Spleen (tissue), 7 donors: ENCODE data around the gene ARID5A.

ENCODE experiments used
- POLR2A ChIP-seq, 3 donors: fragments of 450-650 bp; IDR thresholded peaks; one replicate each; pipeline ENCODE4 v1.5.1; 2017; ENCODE audit warnings: antibody characterized with exemption in 3 of 3, mild to moderate bottlenecking in 1 of 3
- TF ChIP-seq, protein P1 (sequence below), 11 experiments: fragments of 200-600 bp in 7 of 11; fragments of 450-650 bp in 4 of 11; sonication (generic) in 4 of 11; IDR thresholded peaks in 8 of 11; conservative IDR thresholded peaks in 3 of 11; 1 replicate in 7 of 11; 2 replicates in 4 of 11; pipeline versions ENCODE4 v1.4.0 to v1.8.0; 2016 to 2021; ENCODE audit warnings: antibody characterized with exemption in 11 of 11, inconsistent platforms in 4 of 11, mild to moderate bottlenecking in 1 of 11
- donor health status: DM: no; HTN: no; CAD: no; lungs with moderate emphysema.
- donor health status: DM: no; HTN: no; CAD: no.
- donor health status: DM: no; HTN: no; CAD: no.

DNA sequence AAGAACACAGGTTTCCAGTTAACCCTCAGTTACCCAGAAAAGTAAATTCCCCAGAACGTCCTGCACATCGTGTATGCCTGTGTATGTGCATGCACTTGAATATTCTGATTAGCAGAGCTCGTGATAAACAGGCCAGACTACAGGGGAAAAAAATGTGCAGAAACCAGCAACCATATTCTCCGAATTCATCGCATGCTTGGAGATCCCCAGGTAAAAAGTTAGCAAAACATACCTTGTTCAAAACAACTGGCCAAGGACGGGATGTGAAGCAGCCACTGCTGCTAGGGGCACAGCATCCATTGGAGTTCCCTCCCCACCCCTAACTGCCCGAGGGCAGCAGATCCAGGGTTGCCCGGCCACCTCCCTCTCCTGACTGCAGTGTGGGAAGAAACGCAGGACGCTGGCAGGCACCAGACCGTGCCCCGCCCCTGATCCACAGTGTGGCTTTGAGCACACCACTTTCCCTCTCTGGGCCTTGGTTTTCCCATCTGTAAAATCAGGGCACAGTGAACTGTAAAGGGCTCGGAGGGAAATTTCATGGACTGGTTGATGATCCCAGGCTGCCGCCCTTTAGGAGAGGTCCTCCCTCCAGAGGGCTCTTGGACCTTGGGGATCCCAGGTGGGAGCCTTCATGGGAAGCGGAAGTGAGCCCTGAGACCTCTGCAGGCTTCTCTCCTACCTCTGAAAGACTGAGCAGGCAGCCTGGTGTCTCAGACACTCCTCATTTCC lies 11.9 kb upstream of the ARID5A start:
- TF ChIP-seq, protein P1, sequence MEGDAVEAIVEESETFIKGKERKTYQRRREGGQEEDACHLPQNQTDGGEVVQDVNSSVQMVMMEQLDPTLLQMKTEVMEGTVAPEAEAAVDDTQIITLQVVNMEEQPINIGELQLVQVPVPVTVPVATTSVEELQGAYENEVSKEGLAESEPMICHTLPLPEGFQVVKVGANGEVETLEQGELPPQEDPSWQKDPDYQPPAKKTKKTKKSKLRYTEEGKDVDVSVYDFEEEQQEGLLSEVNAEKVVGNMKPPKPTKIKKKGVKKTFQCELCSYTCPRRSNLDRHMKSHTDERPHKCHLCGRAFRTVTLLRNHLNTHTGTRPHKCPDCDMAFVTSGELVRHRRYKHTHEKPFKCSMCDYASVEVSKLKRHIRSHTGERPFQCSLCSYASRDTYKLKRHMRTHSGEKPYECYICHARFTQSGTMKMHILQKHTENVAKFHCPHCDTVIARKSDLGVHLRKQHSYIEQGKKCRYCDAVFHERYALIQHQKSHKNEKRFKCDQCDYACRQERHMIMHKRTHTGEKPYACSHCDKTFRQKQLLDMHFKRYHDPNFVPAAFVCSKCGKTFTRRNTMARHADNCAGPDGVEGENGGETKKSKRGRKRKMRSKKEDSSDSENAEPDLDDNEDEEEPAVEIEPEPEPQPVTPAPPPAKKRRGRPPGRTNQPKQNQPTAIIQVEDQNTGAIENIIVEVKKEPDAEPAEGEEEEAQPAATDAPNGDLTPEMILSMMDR (IDR thresholded peaks at IDR 0.05 in 8 of 11, conservative IDR thresholded peaks at IDR 0.05 in 3 of 11) = no peak
- TF ChIP-seq POLR2A (IDR thresholded peaks at IDR 0.05) = no peak
